ENCODE data around the gene SNRNP25. TPM values are rescaled to one million over a fixed set of nuclear protein-coding genes. Genes with fewer than 3 reads are reported as not detected.

Gene SNRNP25
- total RNA-seq, 1 experiment from 2014 or later, result 21.2 TPM

- BruUV-seq (replicated peaks), result no TSS peak
- TF ChIP-seq CTCF (IDR thresholded peaks at IDR 0.05; ENCODE audit: unreplicated experiment), result no peak
- CTCF ChIA-PET, result interaction anchor here (0.7 to 1.8 kb wide), 2 partner anchors 46 to 296 kb away, joined by 4 to 5 read pairs; no protein-coding TSS in a partner anchor
Measured at GRCh38 chr16:60929-61878, 7.6 kb downstream of the SNRNP25 start.

GRCh38 chr16:61879-62281 is 8.3 kb downstream of the SNRNP25 start:
- Mint-ChIP-seq H3K27me3 (ENCODE audit: insufficient read depth, unreplicated experiment) (no peaks in the 10 kb centered on the region), H3K4me3 (ENCODE audit: unreplicated experiment) (no peak overlapping the region), H3K9me3 (ENCODE audit: unreplicated experiment) (no peaks in the 10 kb centered on the region), H3K27ac (ENCODE audit: low read depth, unreplicated experiment) (no peak overlapping the region), H3K36me3 (ENCODE audit: insufficient read depth, unreplicated experiment) (peaks cover 28% of the 10 kb centered on the region), H3K4me1 (ENCODE audit: insufficient read depth, unreplicated experiment) (no peaks in the 10 kb centered on the region)
- ChIA-PET POLR2A (no interaction called here), CTCF (interaction anchor here (0.7 to 1.4 kb wide), 2 partner anchors 19 to 35 kb away, joined by 4 to 10 read pairs; no protein-coding TSS in a partner anchor)
- no TSS peak for BruUV-seq (replicated peaks)
- no peak for DNase-seq (ENCODE audit: unreplicated experiment)
- intact Hi-C loops (cut with micrococcal nuclease), result no loop called here
- no peak for TF ChIP-seq CTCF (IDR thresholded peaks at IDR 0.05; ENCODE audit: unreplicated experiment)

More at GRCh38 chr16:60929-61878, 7.6 kb downstream of the SNRNP25 start:
- Mint-ChIP-seq H3K4me3 (ENCODE audit: unreplicated experiment) (no peak overlapping the region), H3K4me1 (ENCODE audit: insufficient read depth, unreplicated experiment) (no peaks in the 10 kb centered on the region), H3K27me3 (ENCODE audit: insufficient read depth, unreplicated experiment) (no peaks in the 10 kb centered on the region), H3K27ac (ENCODE audit: low read depth, unreplicated experiment) (no peak overlapping the region), H3K9me3 (ENCODE audit: unreplicated experiment) (no peaks in the 10 kb centered on the region), H3K36me3 (ENCODE audit: insufficient read depth, unreplicated experiment) (peaks cover 31% of the 10 kb centered on the region)
- no peak for DNase-seq (ENCODE audit: unreplicated experiment)
- POLR2A ChIA-PET, result no interaction called here
- intact Hi-C loops (cut with micrococcal nuclease), result no loop called here

- TF ChIP-seq CTCF (IDR thresholded peaks at IDR 0.05; ENCODE audit: unreplicated experiment), result no peak
- H3K36me3 Mint-ChIP-seq (ENCODE audit: insufficient read depth, unreplicated experiment), result peaks cover 28% of the 10 kb centered on the region
- intact Hi-C loops (cut with micrococcal nuclease), result no loop called here
- H3K4me1 Mint-ChIP-seq (ENCODE audit: insufficient read depth, unreplicated experiment), result no peaks in the 10 kb centered on the region
- H3K9me3 Mint-ChIP-seq (ENCODE audit: unreplicated experiment), result no peaks in the 10 kb centered on the region
- H3K4me3 Mint-ChIP-seq (ENCODE audit: unreplicated experiment), result no peak overlapping the region
- no peak overlapping the region for H3K27ac Mint-ChIP-seq (ENCODE audit: low read depth, unreplicated experiment)
- no peak for DNase-seq (ENCODE audit: unreplicated experiment)
- ChIA-PET POLR2A (interaction anchor here (1.6 kb wide), 1 partner anchor 9 kb away, joined by 4 read pairs; the partner anchor contains the start of genes POLR3K and SNRNP25), CTCF (interaction anchor here (0.6 to 1.4 kb wide), 4 partner anchors 9 to 153 kb away, joined by 3 to 10 read pairs (median 4); no protein-coding TSS in a partner anchor)
- no TSS peak for BruUV-seq (replicated peaks)
- H3K27me3 Mint-ChIP-seq (ENCODE audit: insufficient read depth, unreplicated experiment), result no peaks in the 10 kb centered on the region
Measured at GRCh38 chr16:62283-62967, 8.8 kb downstream of the SNRNP25 start.

GRCh38 chr16:62968-63391 is 9.4 kb downstream of the SNRNP25 start:
- H3K4me3 Mint-ChIP-seq (ENCODE audit: unreplicated experiment), result no peak overlapping the region
- intact Hi-C loops (cut with micrococcal nuclease), result no loop called here
- no peaks in the 10 kb centered on the region for H3K27me3 Mint-ChIP-seq (ENCODE audit: insufficient read depth, unreplicated experiment)
- no peaks in the 10 kb centered on the region for H3K9me3 Mint-ChIP-seq (ENCODE audit: unreplicated experiment)
- H3K27ac Mint-ChIP-seq (ENCODE audit: low read depth, unreplicated experiment), result no peak overlapping the region
- CTCF ChIA-PET, result interaction anchor here (0.6 to 1.4 kb wide), 3 partner anchors 8 to 153 kb away, joined by 3 to 10 read pairs (median 3); no protein-coding TSS in a partner anchor
- H3K36me3 Mint-ChIP-seq (ENCODE audit: insufficient read depth, unreplicated experiment), result peaks cover 28% of the 10 kb centered on the region
- POLR2A ChIA-PET, result interaction anchor here (1.6 kb wide), 1 partner anchor 9 kb away, joined by 4 read pairs; the partner anchor contains the start of genes POLR3K and SNRNP25
- DNase-seq (ENCODE audit: unreplicated experiment), result no peak
- TF ChIP-seq CTCF (IDR thresholded peaks at IDR 0.05; ENCODE audit: unreplicated experiment), result no peak
- no peaks in the 10 kb centered on the region for H3K4me1 Mint-ChIP-seq (ENCODE audit: insufficient read depth, unreplicated experiment)
- BruUV-seq (replicated peaks), result no TSS peak
